ENCODE results near the gene LETM1.

Gene LETM1

GRCh38 chr4:1872870-1873269 is 16.9 kb upstream of the LETM1 start:
- no peak for TF ChIP-seq CTCF (IDR thresholded peaks at IDR 0.05)

- TF ChIP-seq CTCF (IDR thresholded peaks at IDR 0.05): no peak
These were observed 15.6 kb upstream of the LETM1 start for GRCh38 chr4:1871471-1872021.

- no peak for TF ChIP-seq CTCF (IDR thresholded peaks at IDR 0.05)
These were observed 14.9 kb upstream of the LETM1 start, which contains the start of gene NSD2 for GRCh38 chr4:1870578-1871443. Gene NSD2, plus strand, starts transcription at chr4:1871393. Its CDS starts 29,262 bp downstream, at chr4:1900655.

GRCh38 chr4:1870328-1870577 is 14.3 kb upstream of the LETM1 start:
- no peak for TF ChIP-seq CTCF (IDR thresholded peaks at IDR 0.05)

GRCh38 chr4:1869530-1870327 is 13.8 kb upstream of the LETM1 start:
- no peak for TF ChIP-seq CTCF (IDR thresholded peaks at IDR 0.05)

GRCh38 chr4:1868912-1869311 is 13.0 kb upstream of the LETM1 start:
- no peak for TF ChIP-seq CTCF (IDR thresholded peaks at IDR 0.05)

GRCh38 chr4:1868293-1868692 is 12.3 kb upstream of the LETM1 start:
- TF ChIP-seq CTCF (IDR thresholded peaks at IDR 0.05): no peak
